MM.1S (cell line): ENCODE measurements around the gene HIPK2.

Source experiments
- DNase-seq: peaks from one replicate; pipeline ENCODE4 v3.0.0-alpha.2; 2015
- H2AFZ ChIP-seq: fragments of 300-600 bp; sonication (generic); 2 replicates; pipeline ENCODE4 v1.6.0; 2016; ENCODE audit warnings: antibody characterized with exemption, low read length
- H3F3A ChIP-seq: fragments of 300-600 bp; sonication (generic); 2 replicates; pipeline ENCODE4 v1.6.1; 2016; ENCODE audit warnings: mild to moderate bottlenecking, antibody characterized with exemption, low read length, moderate library complexity, mixed read lengths; ENCODE audit not compliant: insufficient read depth
- H3K27ac ChIP-seq: fragments of 300-600 bp; sonication (generic); 2 replicates; pipeline ENCODE4 v1.5.1; 2016; ENCODE audit warnings: mild to moderate bottlenecking, low read length
- H3K27me3 ChIP-seq: fragments of 300-600 bp; sonication (generic); replicated peaks from 2 replicates; pipeline ENCODE4 v1.6.0; 2016; ENCODE audit warnings: low read length; ENCODE audit not compliant: insufficient read depth
- H3K36me3 ChIP-seq: fragments of 300-600 bp; sonication (generic); replicated peaks from 2 replicates; pipeline ENCODE4 v1.6.1; 2016; ENCODE audit warnings: mild to moderate bottlenecking, low read length, mixed read lengths; ENCODE audit not compliant: insufficient read depth
- H3K4me1 ChIP-seq: fragments of 300-600 bp; sonication (generic); 2 replicates; pipeline ENCODE4 v1.6.1; 2016; ENCODE audit warnings: low read length, mixed read lengths
- H3K4me2 ChIP-seq: fragments of 300-600 bp; sonication (generic); 2 replicates; pipeline ENCODE4 v1.6.0; 2016; ENCODE audit warnings: low read depth, low read length
- H3K4me3 ChIP-seq: fragments of 300-600 bp; sonication (generic); 2 replicates; pipeline ENCODE4 v1.5.1; 2016; ENCODE audit warnings: low read length, mixed read lengths
- H3K79me2 ChIP-seq: fragments of 300-600 bp; sonication (generic); 2 replicates; pipeline ENCODE4 v1.6.1; 2016; ENCODE audit warnings: mixed run types, low read length, mixed read lengths
- H3K9ac ChIP-seq: fragments of 300-600 bp; sonication (generic); 2 replicates; pipeline ENCODE4 v1.6.1; 2016; ENCODE audit warnings: low read length, mixed read lengths
- H3K9me2 ChIP-seq: fragments of 300-600 bp; sonication (generic); replicated peaks from 2 replicates; pipeline ENCODE4 v1.6.1; 2016; ENCODE audit warnings: mild to moderate bottlenecking, low read length, mixed read lengths; ENCODE audit not compliant: insufficient read depth
- H3K9me3 ChIP-seq: fragments of 300-600 bp; sonication (generic); replicated peaks from 2 replicates; pipeline ENCODE4 v1.6.1; 2016; ENCODE audit warnings: mild to moderate bottlenecking, low read length, mixed read lengths; ENCODE audit not compliant: insufficient read depth
- H4K20me1 ChIP-seq: fragments of 300-600 bp; sonication (generic); 2 replicates; pipeline ENCODE4 v1.6.1; 2016; ENCODE audit warnings: mild to moderate bottlenecking, low read length, moderate library complexity, mixed read lengths; ENCODE audit not compliant: insufficient read depth
- EZH2 ChIP-seq: fragments of 300-600 bp; sonication (generic); optimal IDR thresholded peaks from 2 replicates; pipeline ENCODE3; 2017; ENCODE audit warnings: low read depth, mild to moderate bottlenecking, antibody characterized with exemption, low read length, mixed read lengths
- EZH2phosphoT487 ChIP-seq: fragments of 300-600 bp; sonication (generic); IDR thresholded peaks from 2 replicates; pipeline ENCODE4 v1.6.1; 2018; ENCODE audit warnings: antibody characterized with exemption, low read length
- TF ChIP-seq, protein P1 (sequence below): fragments of 300-600 bp; sonication (generic); IDR thresholded peaks from 2 replicates; pipeline ENCODE4 v1.5.1; 2016; ENCODE audit warnings: antibody characterized with exemption, low read length, mixed read lengths

HIPK2 gene

DNA sequence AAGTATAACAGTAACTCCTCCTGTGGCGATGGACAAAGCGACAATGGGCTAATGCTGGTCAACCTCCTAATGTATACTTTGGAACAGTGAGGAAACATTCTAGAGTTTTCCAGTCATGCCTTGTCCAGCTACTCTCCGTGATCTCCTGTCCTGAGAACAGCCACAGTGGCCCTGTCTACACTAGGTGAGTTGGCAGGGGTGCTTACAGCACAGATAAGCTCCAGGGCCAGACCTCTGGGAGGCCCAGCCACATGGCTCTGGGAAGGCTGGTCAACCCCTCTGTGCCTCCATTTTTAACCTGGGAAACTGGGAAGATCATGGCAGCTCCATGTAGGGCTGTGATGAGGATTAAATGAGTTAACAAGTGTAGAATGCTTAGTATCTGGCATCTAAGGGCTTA is 197.4 kb downstream of the HIPK2 start:
- Histone ChIP-seq H3K27me3 (no peaks in the 10 kb centered on the region), H3K9ac (no peak overlapping the region), H2AFZ (no peak overlapping the region), H3K4me1 (no peaks in the 10 kb centered on the region), H3K27ac (no peak overlapping the region), H3K4me2 (no peak overlapping the region), H3K4me3 (no peak overlapping the region), H3K79me2 (no peaks in the 10 kb centered on the region), H3K9me3 (no peaks in the 10 kb centered on the region), H4K20me1 (no peaks in the 10 kb centered on the region), H3F3A (no peaks in the 10 kb centered on the region), H3K9me2 (no peaks in the 10 kb centered on the region), H3K36me3 (no peaks in the 10 kb centered on the region)
- TF ChIP-seq, protein P1, sequence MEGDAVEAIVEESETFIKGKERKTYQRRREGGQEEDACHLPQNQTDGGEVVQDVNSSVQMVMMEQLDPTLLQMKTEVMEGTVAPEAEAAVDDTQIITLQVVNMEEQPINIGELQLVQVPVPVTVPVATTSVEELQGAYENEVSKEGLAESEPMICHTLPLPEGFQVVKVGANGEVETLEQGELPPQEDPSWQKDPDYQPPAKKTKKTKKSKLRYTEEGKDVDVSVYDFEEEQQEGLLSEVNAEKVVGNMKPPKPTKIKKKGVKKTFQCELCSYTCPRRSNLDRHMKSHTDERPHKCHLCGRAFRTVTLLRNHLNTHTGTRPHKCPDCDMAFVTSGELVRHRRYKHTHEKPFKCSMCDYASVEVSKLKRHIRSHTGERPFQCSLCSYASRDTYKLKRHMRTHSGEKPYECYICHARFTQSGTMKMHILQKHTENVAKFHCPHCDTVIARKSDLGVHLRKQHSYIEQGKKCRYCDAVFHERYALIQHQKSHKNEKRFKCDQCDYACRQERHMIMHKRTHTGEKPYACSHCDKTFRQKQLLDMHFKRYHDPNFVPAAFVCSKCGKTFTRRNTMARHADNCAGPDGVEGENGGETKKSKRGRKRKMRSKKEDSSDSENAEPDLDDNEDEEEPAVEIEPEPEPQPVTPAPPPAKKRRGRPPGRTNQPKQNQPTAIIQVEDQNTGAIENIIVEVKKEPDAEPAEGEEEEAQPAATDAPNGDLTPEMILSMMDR, result no peak
- TF ChIP-seq EZH2, result no peak
- no peak for TF ChIP-seq EZH2phosphoT487
- DNase-seq, result no peak

DNA sequence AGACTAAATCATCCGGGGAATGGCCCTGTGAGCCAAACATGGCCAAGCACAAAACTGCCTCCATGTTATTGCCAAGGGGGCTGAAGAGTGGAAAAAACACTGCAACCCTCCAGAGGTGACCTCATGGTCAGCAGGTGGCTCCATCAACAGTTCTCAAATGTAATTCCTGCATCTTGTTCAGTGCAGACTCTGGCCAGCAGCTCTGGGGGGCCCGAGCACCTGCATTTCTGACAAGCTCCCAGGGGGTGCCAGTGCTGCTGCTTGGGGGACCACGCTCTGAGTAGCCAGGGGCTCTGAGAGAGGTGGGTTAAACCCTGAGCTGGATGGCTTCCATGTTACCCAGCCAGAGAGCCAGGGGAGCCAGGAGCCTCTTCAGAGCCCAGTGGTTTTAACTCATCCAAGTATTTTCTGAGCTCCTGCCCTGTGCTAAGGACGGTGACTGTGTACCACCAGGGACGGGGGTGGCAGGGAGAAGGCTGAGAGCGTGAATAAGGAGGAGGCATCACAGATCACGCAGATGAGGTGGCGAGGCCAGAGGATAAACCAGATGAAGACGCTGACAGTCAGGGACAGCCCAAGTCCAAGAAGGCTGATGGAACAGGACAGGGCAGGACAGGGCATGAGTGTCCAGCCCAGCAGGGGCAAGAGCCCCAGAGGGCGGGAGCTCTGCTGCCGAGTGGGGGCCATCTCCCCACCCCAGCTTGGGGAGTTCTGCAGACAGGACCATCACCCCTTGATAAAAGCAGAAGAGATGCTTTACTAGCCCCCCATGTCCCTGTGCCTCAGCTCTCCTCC is 201.4 kb downstream of the HIPK2 start:
- no peak overlapping the region for H3K9ac ChIP-seq
- no peaks in the 10 kb centered on the region for H3K36me3 ChIP-seq
- no peaks in the 10 kb centered on the region for H3K9me2 ChIP-seq
- no peak for TF ChIP-seq EZH2phosphoT487
- TF ChIP-seq, protein P1, result no peak
- no peak for TF ChIP-seq EZH2
- H3K9me3 ChIP-seq, result no peaks in the 10 kb centered on the region
- H3K4me3 ChIP-seq, result no peak overlapping the region
- DNase-seq, result no peak
- H3K4me2 ChIP-seq, result no peak overlapping the region
- no peaks in the 10 kb centered on the region for H4K20me1 ChIP-seq
- H2AFZ ChIP-seq, result no peak overlapping the region
- H3K27ac ChIP-seq, result no peak overlapping the region
- no peaks in the 10 kb centered on the region for H3F3A ChIP-seq
- no peaks in the 10 kb centered on the region for H3K27me3 ChIP-seq
- H3K4me1 ChIP-seq, result no peaks in the 10 kb centered on the region
- H3K79me2 ChIP-seq, result no peaks in the 10 kb centered on the region

DNA sequence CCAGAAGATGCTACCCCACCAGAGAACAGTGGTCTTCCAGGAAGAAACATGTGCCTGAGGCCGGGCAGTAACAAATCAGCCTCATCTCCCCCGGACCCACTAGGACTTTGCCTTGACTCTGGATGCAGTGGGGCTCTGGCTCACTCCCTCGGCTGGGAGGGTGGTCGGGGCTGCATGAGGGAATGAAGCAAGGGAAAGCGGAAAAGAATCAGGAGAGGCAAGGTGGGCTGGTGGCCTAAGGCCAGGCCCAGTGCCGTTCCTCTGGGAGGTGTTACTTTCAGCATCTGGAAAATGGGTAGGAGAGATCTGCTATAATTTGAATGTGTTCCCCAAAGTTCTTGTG is 202.5 kb downstream of the HIPK2 start:
- no peak for DNase-seq
- H3K4me1 ChIP-seq, result no peaks in the 10 kb centered on the region
- H3K4me3 ChIP-seq, result no peak overlapping the region
- H3K79me2 ChIP-seq, result no peaks in the 10 kb centered on the region
- H3F3A ChIP-seq, result no peaks in the 10 kb centered on the region
- no peak overlapping the region for H2AFZ ChIP-seq
- no peaks in the 10 kb centered on the region for H3K36me3 ChIP-seq
- no peak overlapping the region for H3K27ac ChIP-seq
- H3K9me3 ChIP-seq, result no peaks in the 10 kb centered on the region
- H3K27me3 ChIP-seq, result no peaks in the 10 kb centered on the region
- no peaks in the 10 kb centered on the region for H4K20me1 ChIP-seq
- H3K9ac ChIP-seq, result no peak overlapping the region
- H3K9me2 ChIP-seq, result no peaks in the 10 kb centered on the region
- H3K4me2 ChIP-seq, result no peak overlapping the region
- no peak for TF ChIP-seq EZH2
- TF ChIP-seq, protein P1, result no peak
- TF ChIP-seq EZH2phosphoT487, result no peak
